ENCODE results near the gene MYOM1.
A peak's percentile ranks its signal among the peaks of the same experiment; 100 is the strongest.

Gene MYOM1

GRCh38 chr18:3042379-3042778, 177.4 kb downstream of the MYOM1 start:
- TF ChIP-seq ZFX (IDR thresholded peaks at IDR 0.05) (no peak), CTCF (conservative IDR thresholded peaks at IDR 0.05) (no peak)
- H3K27ac ChIP-seq: no peak overlapping the region; the same call in 1 of the 2 replicates

GRCh38 chr18:3041843-3042242, 177.9 kb downstream of the MYOM1 start:
- no peak overlapping the region; the same call in 1 of the 2 replicates for H3K27ac ChIP-seq
- TF ChIP-seq CTCF (conservative IDR thresholded peaks at IDR 0.05) (no peak), ZFX (IDR thresholded peaks at IDR 0.05) (no peak)

- no peak overlapping the region; the same call in 1 of the 2 replicates for H3K27ac ChIP-seq
- no peak for TF ChIP-seq CTCF (conservative IDR thresholded peaks at IDR 0.05)
- TF ChIP-seq ZFX (IDR thresholded peaks at IDR 0.05): no peak
Measured at GRCh38 chr18:3040881-3041280, 178.9 kb downstream of the MYOM1 start.

GRCh38 chr18:3040173-3040572, 179.6 kb downstream of the MYOM1 start:
- H3K27ac ChIP-seq: no peak overlapping the region
- TF ChIP-seq ZFX (IDR thresholded peaks at IDR 0.05): no peak

- TF ChIP-seq ZFX (IDR thresholded peaks at IDR 0.05) (no peak), CTCF (conservative IDR thresholded peaks at IDR 0.05) (no peak)
- H3K27ac ChIP-seq: peak overlapping the region; percentile 52
Measured at GRCh38 chr18:3037423-3037915, 182.3 kb downstream of the MYOM1 start.

- no peak overlapping the region for H3K27ac ChIP-seq
- TF ChIP-seq CTCF (conservative IDR thresholded peaks at IDR 0.05) (no peak), ZFX (IDR thresholded peaks at IDR 0.05) (no peak)
Measured at GRCh38 chr18:3036108-3036507, 183.7 kb downstream of the MYOM1 start.

- TF ChIP-seq ZFX (IDR thresholded peaks at IDR 0.05) (no peak), CTCF (conservative IDR thresholded peaks at IDR 0.05) (no peak)
- H3K27ac ChIP-seq: no peak overlapping the region
Measured at GRCh38 chr18:3035635-3036034, 184.1 kb downstream of the MYOM1 start.

GRCh38 chr18:3032721-3033120, 187.0 kb downstream of the MYOM1 start:
- no peak overlapping the region for H3K27ac ChIP-seq
- TF ChIP-seq ZFX (IDR thresholded peaks at IDR 0.05) (no peak), CTCF (conservative IDR thresholded peaks at IDR 0.05) (no peak)
